Large intestine (tissue), 12 donors: ENCODE results near the gene MRPS11. TPM values are rescaled to one million over a fixed set of nuclear protein-coding genes. Genes with fewer than 3 reads are reported as not detected.
A peak's percentile ranks its signal among the peaks of the same experiment; 100 is the strongest.

ENCODE experiments used
- DNase-seq, 2 donors: peaks; one replicate each; pipeline versions ENCODE4 v3.0.0 to v3.0.0-alpha.2; 2013
- H3K27ac ChIP-seq: one replicate; pipeline ENCODE4 v1.5.1; 2013; ENCODE audit warnings: low read length
- H3K27me3 ChIP-seq: 2 replicates; pipeline ENCODE4 v1.6.1; 2013; ENCODE audit warnings: low read length; ENCODE audit not compliant: control insufficient read depth, insufficient read depth
- H3K36me3 ChIP-seq: 2 replicates; pipeline ENCODE4 v1.6.1; 2013; ENCODE audit warnings: low read length; ENCODE audit not compliant: control insufficient read depth, insufficient read depth
- H3K4me1 ChIP-seq: one replicate; pipeline ENCODE4 v1.6.1; 2013; ENCODE audit warnings: low read length; ENCODE audit not compliant: control insufficient read depth, insufficient read depth
- H3K4me3 ChIP-seq: one replicate; pipeline ENCODE4 v1.5.1; 2013; ENCODE audit warnings: low read length
- H3K9me3 ChIP-seq: one replicate; pipeline ENCODE4 v1.6.1; 2013; ENCODE audit warnings: mild to moderate bottlenecking, low read depth, low read length, moderate library complexity; ENCODE audit not compliant: control insufficient read depth
- WGBS: methylation state at CpG from one replicate; pipeline ENCODE4 v1.1.5; 2013; ENCODE audit warnings: low lambda C conversion rate; ENCODE audit not compliant: insufficient coverage; 5-methylcytosine and 5-hydroxymethylcytosine counted together
- long read RNA-seq, 11 donors: transcript quantifications; one replicate each; lab custom pipeline, GENCODE V29; 2026
- polyA plus RNA-seq: library from polyadenylated mRNA; unstranded; fragments of 120-200 nt; gene quantifications from one replicate; pipeline ENCODE4 v1.2.1, GENCODE V29; 2013

The MRPS11 gene
- 40.8 TPM for polyA plus RNA-seq
- long read RNA-seq, donor 1, transcript MRPS11-201 (6 exons, 3,644 nt), result major isoform, 9 of 9 reads
- long read RNA-seq, donor 1, partial matches to known transcripts, result 0 of 9 reads
- long read RNA-seq, donor 1, other reads (novel, unspliced or antisense), result 0 of 9 reads
- long read RNA-seq, donor 2, transcript MRPS11-201 (6 exons, 3,644 nt), result major isoform, 16 of 17 reads
- long read RNA-seq, donor 2, partial matches to known transcripts, result 0 of 17 reads
- long read RNA-seq, donor 2, other reads (novel, unspliced or antisense), result 0 of 17 reads
- long read RNA-seq, donor 3, result 0 reads
- long read RNA-seq, donor 4, result 0 reads
- long read RNA-seq, donor 5, partial matches to known transcripts, result 0 of 3 reads
- long read RNA-seq, donor 5, other reads (novel, unspliced or antisense), result 0 of 3 reads
- long read RNA-seq, donor 6, transcript MRPS11-201 (6 exons, 3,644 nt), result major isoform, 13 of 14 reads
- long read RNA-seq, donor 6, partial matches to known transcripts, result 0 of 14 reads
- long read RNA-seq, donor 6, other reads (novel, unspliced or antisense), result 0 of 14 reads
- long read RNA-seq, donor 7, transcript MRPS11-201 (6 exons, 3,644 nt), result major isoform, 5 of 7 reads
- long read RNA-seq, donor 7, partial matches to known transcripts, result 0 of 7 reads
- long read RNA-seq, donor 7, other reads (novel, unspliced or antisense), result 0 of 7 reads
- long read RNA-seq, donor 8, transcript MRPS11-201 (6 exons, 3,644 nt), result major isoform, 16 of 27 reads
- long read RNA-seq, donor 8, partial matches to known transcripts, result 0 of 27 reads
- long read RNA-seq, donor 8, other reads (novel, unspliced or antisense), result 8 of 27 reads
- long read RNA-seq, donor 9, transcript MRPS11-201 (6 exons, 3,644 nt), result major isoform, 13 of 15 reads
- long read RNA-seq, donor 9, partial matches to known transcripts, result 0 of 15 reads
- long read RNA-seq, donor 9, other reads (novel, unspliced or antisense), result 0 of 15 reads
- long read RNA-seq, donor 10, transcript MRPS11-201 (6 exons, 3,644 nt), result major isoform, 11 of 13 reads
- long read RNA-seq, donor 10, partial matches to known transcripts, result 0 of 13 reads
- long read RNA-seq, donor 10, other reads (novel, unspliced or antisense), result 0 of 13 reads
- long read RNA-seq, donor 11, transcript MRPS11-201 (6 exons, 3,644 nt), result major isoform, 13 of 14 reads
- long read RNA-seq, donor 11, partial matches to known transcripts, result 0 of 14 reads
- long read RNA-seq, donor 11, other reads (novel, unspliced or antisense), result 0 of 14 reads

DNA sequence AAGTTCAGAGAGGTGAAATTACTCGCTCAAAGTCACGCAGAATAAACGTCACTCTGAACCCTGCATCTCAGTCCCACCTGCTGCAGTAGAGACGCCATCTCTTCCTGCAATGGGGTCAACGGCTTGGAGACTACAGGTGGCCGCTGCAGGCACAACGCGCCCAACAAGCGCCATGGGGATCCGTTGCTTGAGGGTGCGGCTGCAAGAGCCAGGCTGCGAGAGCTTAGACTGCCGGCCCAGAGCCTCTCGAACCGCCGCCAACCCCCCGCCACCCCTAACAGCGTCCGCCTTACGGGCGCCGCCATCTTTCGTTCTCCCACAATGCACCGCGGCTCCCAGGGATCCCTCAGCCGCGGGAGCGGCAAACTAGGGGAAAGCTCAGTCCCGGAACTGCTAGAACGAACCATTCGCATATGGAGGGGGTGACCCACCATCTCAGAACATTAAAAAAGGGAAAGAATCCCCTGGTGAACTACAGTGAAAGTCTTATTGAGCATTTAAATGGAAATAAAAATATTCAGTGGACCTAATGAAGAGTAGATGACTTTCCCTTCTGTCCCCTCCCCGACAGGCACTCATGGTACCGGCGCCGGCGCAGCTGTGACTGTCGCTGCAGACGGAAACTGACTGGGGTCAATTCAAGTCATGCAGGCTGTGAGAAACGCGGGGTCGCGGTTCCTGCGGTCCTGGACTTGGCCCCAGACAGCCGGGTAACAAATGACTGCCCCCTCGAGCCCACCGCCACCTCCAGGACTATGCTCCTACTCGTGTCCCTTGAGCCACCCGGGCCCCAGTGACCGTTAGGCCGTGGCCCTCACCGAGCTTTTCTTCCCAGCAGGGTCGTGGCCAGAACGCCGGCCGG lies at the start of gene MRPS11, which contains the start of gene MRPL46:
MRPS11 (plus strand) TSS at position 636 of the 862 bp plus-strand sequence; CDS start at position 646, 10 bp downstream.
MRPL46 (minus strand) TSS at position 316 of the 862 bp plus-strand sequence; CDS start at position 305, 11 bp downstream.
- no peaks in the 10 kb centered on the region for H3K27me3 ChIP-seq
- H3K9me3 ChIP-seq, result no peaks in the 10 kb centered on the region
- H3K4me1 ChIP-seq, result no peaks in the 10 kb centered on the region
- H3K27ac ChIP-seq, result peak within 1 kb of the TSS; percentile 43
- no CpG with 5 or more reads among the region's 55 CpGs for WGBS
- H3K4me3 ChIP-seq, result peak within 1 kb of the TSS; percentile 90
- peaks cover 37% of the 10 kb centered on the region for H3K36me3 ChIP-seq
- peak; percentile 85 to 93 for DNase-seq

DNA sequence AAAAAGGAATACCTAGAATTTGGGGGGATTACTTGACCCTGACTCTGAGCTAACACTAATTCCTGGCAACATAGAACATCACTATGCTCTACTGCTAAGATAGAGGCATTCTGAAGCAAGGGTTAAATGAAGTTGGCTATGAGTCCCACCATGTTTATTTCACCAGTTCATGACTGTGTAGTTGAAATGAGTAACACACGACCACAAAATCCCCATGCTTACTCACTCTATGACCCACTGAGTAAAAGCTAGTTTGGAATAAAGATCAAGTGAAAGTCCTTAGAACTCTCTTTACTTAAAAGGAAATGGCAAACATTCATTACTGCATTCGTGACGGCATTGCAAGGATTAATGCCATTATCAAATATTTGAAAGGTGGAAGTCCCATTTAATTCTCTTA lies 47.7 kb upstream of the MRPS11 start:
- no peaks in the 10 kb centered on the region for H3K36me3 ChIP-seq
- WGBS, result no CpG with 5 or more reads among the region's 3 CpGs
- H3K27ac ChIP-seq, result no peak overlapping the region
- no peaks in the 10 kb centered on the region for H3K9me3 ChIP-seq
- DNase-seq, result no peak
- H3K27me3 ChIP-seq, result no peaks in the 10 kb centered on the region
- no peak overlapping the region for H3K4me3 ChIP-seq
- no peaks in the 10 kb centered on the region for H3K4me1 ChIP-seq

DNA sequence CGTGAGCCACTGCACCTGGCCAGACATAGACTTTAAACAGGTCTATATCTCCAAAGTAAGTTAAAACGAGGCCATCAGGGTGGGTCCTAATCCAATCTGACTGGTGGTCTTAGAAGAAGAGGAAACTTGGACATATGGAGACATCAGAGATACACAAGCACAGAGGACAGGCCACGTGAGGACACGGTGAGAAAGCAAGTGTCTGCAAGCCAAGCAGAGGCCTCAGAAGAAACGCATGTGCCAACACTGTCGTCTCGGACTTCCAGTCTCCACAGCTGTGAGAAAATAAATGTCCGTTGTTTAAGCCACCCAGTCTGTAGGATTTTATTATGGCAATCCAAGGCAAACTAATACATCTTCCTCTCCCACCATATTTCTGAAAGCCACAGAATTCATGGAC lies 44.2 kb upstream of the MRPS11 start:
- H3K4me1 ChIP-seq, result no peaks in the 10 kb centered on the region
- WGBS, result no CpG with 5 or more reads among the region's 8 CpGs
- H3K27me3 ChIP-seq, result peaks cover 2% of the 10 kb centered on the region
- no peak for DNase-seq
- H3K4me3 ChIP-seq, result no peak overlapping the region
- no peaks in the 10 kb centered on the region for H3K36me3 ChIP-seq
- H3K9me3 ChIP-seq, result no peaks in the 10 kb centered on the region
- no peak overlapping the region for H3K27ac ChIP-seq

DNA sequence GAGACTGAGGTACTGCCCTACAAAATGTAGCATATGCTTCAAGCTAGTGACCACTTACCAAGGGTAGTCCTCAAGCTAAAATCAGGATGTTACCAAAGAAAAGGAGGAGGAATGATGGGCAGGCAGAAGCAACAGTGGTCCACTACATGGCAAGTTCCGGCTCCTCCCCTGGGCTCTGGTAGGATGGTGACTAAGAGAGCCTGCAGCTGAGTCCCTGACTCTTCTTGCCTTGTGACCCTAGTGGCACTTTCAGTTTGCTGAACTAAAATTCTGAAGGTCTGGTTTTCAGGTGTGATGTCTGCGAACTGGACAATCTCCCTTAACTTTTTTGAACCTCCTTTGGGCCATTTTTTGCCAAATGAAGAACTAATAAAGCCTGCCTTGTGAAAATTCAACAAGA lies 41.2 kb upstream of the MRPS11 start:
- no CpG with 5 or more reads among the region's 2 CpGs for WGBS
- no peaks in the 10 kb centered on the region for H3K9me3 ChIP-seq

DNA sequence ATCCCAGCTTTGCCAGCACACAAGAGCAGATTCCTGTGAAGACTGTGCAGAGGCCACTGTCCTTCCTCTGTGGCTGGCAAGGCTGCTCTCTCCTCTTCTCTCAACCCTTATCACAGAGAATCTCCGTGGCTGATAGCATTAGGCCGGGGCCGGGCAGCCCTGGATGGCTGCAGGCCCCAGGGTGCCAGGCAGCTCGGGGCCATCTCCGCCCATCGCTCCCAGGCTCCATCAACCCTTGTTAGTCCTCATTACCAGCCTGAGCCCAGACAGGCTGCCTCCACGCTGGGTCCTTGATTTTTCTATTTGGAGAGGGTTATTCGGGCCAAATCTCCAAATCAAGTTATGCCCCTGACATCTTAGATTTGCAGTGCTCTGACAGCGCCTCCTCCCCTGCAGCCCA lies 39.5 kb upstream of the MRPS11 start:
- Histone ChIP-seq H3K4me1 (no peaks in the 10 kb centered on the region), H3K27me3 (peaks cover 2% of the 10 kb centered on the region), H3K27ac (no peak overlapping the region), H3K9me3 (no peaks in the 10 kb centered on the region), H3K4me3 (no peak overlapping the region), H3K36me3 (no peaks in the 10 kb centered on the region)
- no CpG with 5 or more reads among the region's 9 CpGs for WGBS
- no peak for DNase-seq

More for the DNA sequence above, 41.2 kb upstream of the MRPS11 start:
- Histone ChIP-seq H3K27me3 (peaks cover 2% of the 10 kb centered on the region), H3K4me3 (no peak overlapping the region), H3K4me1 (no peaks in the 10 kb centered on the region), H3K36me3 (no peaks in the 10 kb centered on the region), H3K27ac (no peak overlapping the region)
- no peak for DNase-seq

DNA sequence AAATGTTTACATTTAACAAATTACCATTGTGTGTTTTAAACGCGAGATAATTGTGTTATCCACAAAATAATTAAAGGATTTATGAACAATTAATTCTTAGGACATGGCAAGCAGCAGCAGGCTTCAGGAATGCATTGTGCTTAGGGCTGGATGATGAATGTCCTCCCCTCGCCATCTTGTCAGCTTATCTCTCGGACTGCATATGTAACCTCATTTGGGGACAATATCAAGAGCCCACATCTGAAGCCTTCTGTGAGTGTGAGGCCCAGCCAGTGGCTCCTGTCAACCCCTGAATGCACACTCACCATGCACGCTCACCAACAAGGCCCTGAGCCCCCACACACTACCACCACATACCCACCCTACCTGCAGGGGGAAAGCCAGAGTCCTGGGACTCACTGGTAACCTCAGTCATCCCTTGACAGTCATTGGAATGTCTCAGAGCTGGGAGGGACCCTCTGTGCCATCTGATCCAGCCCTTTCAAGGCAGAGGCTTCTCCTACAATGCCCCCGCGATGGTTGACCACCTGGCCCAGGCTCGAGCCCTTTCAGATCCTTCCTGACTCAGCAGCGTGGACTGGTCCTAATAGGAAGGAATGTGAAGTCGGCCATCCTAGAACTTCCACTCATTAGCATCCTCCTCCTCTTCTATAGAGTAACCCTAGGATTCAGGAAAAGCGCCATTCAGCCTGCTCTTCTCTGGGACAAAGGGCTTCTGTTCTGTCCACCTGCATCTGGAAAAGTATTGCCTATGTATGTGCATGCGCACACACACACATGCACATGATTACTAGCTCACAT lies 38.5 kb upstream of the MRPS11 start:
- H3K27me3 ChIP-seq, result peaks cover 2% of the 10 kb centered on the region
- no peaks in the 10 kb centered on the region for H3K36me3 ChIP-seq
- H3K4me3 ChIP-seq, result no peak overlapping the region
- H3K9me3 ChIP-seq, result no peaks in the 10 kb centered on the region
- no peak overlapping the region for H3K27ac ChIP-seq
- H3K4me1 ChIP-seq, result no peaks in the 10 kb centered on the region
- WGBS, result 89% methylated on average over 2 of the region's 12 CpGs
- DNase-seq, result no peak

DNA sequence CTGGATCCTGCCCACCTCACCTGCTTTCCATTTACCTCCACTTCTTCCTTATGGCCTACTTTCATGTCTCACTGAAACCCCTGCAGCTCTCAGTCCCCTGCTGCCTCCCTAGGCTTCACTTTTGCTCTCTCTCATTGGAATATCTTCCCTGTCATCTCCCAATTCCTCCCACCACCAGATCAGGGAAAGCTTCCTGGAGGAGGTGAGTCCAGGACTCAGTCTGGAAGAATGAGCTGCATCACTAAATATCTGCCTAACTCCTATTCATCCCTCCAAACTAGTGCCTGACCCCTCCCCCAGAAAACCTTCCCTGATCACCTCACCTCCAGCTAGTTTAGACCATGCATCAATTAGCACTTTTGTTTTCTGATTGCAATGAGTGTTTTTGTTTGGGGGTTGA lies 37.5 kb upstream of the MRPS11 start:
- Histone ChIP-seq H3K27ac (no peak overlapping the region), H3K4me1 (no peaks in the 10 kb centered on the region), H3K9me3 (no peaks in the 10 kb centered on the region), H3K36me3 (no peaks in the 10 kb centered on the region), H3K4me3 (no peak overlapping the region), H3K27me3 (peaks cover 2% of the 10 kb centered on the region)
- DNase-seq, result no peak

DNA sequence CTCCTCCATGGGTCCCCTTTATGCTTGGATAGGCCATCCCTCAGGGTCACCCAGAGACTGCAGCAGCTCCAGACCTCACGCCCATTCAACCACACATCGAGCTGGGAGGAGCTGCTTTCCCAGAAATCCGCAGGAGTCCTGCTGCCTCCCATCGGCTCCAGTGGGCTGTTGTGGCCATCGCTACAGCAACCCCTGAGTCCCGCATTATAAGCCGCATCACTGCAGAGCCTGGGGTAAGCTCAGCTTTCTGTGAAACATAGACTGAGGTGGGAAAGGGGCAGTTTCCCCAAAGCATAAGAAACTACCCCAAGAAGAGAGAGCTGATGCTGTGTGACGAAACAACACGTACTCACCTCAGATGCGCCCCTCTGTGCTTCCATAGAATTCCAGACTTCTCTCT lies 36.1 kb upstream of the MRPS11 start:
- WGBS, result no CpG with 5 or more reads among the region's 10 CpGs
- Histone ChIP-seq H3K27me3 (no peaks in the 10 kb centered on the region), H3K36me3 (no peaks in the 10 kb centered on the region), H3K4me1 (no peaks in the 10 kb centered on the region), H3K4me3 (no peak overlapping the region), H3K9me3 (no peaks in the 10 kb centered on the region), H3K27ac (no peak overlapping the region)
- DNase-seq, result no peak

DNA sequence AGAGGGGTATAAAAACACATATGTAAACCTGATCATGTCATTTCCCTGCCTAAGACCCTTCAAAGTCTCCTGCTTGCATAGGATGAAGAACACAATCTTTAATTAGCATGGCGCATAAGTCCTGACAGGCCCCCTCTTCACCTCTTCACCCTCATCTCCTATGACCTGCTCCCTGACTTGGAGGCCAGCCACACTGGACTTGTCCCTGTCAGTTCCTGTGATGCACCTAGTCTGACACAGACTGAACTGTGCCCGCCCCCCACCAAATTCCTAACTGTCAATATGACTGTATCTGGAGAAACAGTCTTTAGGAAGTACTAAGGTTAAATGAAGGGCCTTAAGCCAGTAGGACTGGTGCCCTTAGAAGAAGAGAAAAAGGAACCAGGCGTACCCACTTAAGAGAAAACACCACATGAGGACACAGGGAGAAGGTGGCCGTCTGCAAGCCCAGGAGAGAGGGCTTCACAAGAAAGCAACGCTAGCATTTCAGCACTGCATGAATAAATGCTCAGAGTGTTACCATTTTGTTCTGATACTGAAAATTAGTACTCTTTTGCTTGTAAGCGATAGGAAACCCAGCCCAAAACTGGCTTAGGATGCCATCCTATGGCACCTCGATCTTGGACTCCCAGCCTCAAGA lies 34.3 kb upstream of the MRPS11 start:
- no peaks in the 10 kb centered on the region for H3K4me1 ChIP-seq
- H3K4me3 ChIP-seq, result no peak overlapping the region
- WGBS, result no CpG with 5 or more reads among the region's 7 CpGs
- H3K27me3 ChIP-seq, result no peaks in the 10 kb centered on the region
- DNase-seq, result no peak
- no peaks in the 10 kb centered on the region for H3K9me3 ChIP-seq
- no peaks in the 10 kb centered on the region for H3K36me3 ChIP-seq
- H3K27ac ChIP-seq, result no peak overlapping the region
